Liver (tissue), 9 donors: ENCODE results near the gene RPS14. TPM values are rescaled to one million over a fixed set of nuclear protein-coding genes. Genes with fewer than 3 reads are reported as not detected.

Experiments used
- DNase-seq: peaks from one replicate; pipeline ENCODE4 v3.0.0-alpha.2; 2017; ENCODE audit warnings: low spot score
- H3K27ac ChIP-seq, 2 donors: one replicate each; pipeline ENCODE4 v1.7.0; 2013; ENCODE audit warnings: inconsistent platforms in 2 of 2, low read length in 2 of 2, control low read depth in 1 of 2, low read depth in 1 of 2, mild to moderate bottlenecking in 1 of 2
- H3K27me3 ChIP-seq, 4 donors: one replicate each; pipeline versions ENCODE4 v1.6.1 to v1.7.0; 2013; ENCODE audit warnings: low read length in 3 of 4, inconsistent platforms in 1 of 4, mild to moderate bottlenecking in 1 of 4, moderate library complexity in 1 of 4; ENCODE audit not compliant: control insufficient read depth in 4 of 4, insufficient read depth in 4 of 4
- H3K36me3 ChIP-seq, 4 donors: one replicate each; pipeline versions ENCODE4 v1.6.1 to v1.7.0; 2013; ENCODE audit warnings: low read length in 3 of 4, mild to moderate bottlenecking in 3 of 4, low read depth in 1 of 4, moderate library complexity in 1 of 4; ENCODE audit not compliant: control insufficient read depth in 4 of 4, insufficient read depth in 3 of 4
- H3K4me1 ChIP-seq, 4 donors: one replicate each; pipeline versions ENCODE4 v1.6.1 to v1.7.0; 2013; ENCODE audit warnings: low read length in 3 of 4, mild to moderate bottlenecking in 3 of 4, moderate library complexity in 1 of 4; ENCODE audit not compliant: control insufficient read depth in 4 of 4, insufficient read depth in 4 of 4
- H3K4me3 ChIP-seq, 3 donors: one replicate each; pipeline versions ENCODE4 v1.6.1 to v1.7.0; 2013; ENCODE audit warnings: low read length in 3 of 3, control low read depth in 1 of 3, low read depth in 1 of 3, mild to moderate bottlenecking in 1 of 3
- H3K9ac ChIP-seq, 2 donors: one replicate each; pipeline ENCODE4 v1.7.0; 2013; ENCODE audit warnings: low read length in 2 of 2, mild to moderate bottlenecking in 2 of 2, moderate library complexity in 2 of 2, control low read depth in 1 of 2, low read depth in 1 of 2
- H3K9me3 ChIP-seq, 4 donors: one replicate each; pipeline versions ENCODE4 v1.6.1 to v1.7.0; 2013; ENCODE audit warnings: low read length in 3 of 4; ENCODE audit not compliant: control insufficient read depth in 4 of 4
- ATF3 ChIP-seq: IDR thresholded peaks from 2 replicates; pipeline ENCODE4 v1.6.1; 2016; ENCODE audit warnings: antibody characterized with exemption
- CTCF ChIP-seq: fragments of 150-350 bp; IDR thresholded peaks from 2 replicates; pipeline ENCODE4 v1.5.1; 2017; ENCODE audit warnings: improper control_type of control experiment, low read depth, low read length; ENCODE audit not compliant: missing input control
- EGR1 ChIP-seq, 2 donors: IDR thresholded peaks; 2 replicates each; pipeline ENCODE4 v1.6.1; 2016 to 2018; ENCODE audit warnings: antibody characterized with exemption in 2 of 2, low read depth in 2 of 2
- FOXA1 ChIP-seq: IDR thresholded peaks from 2 replicates; pipeline ENCODE4 v1.6.1; 2016; ENCODE audit warnings: antibody characterized with exemption
- FOXA2 ChIP-seq: IDR thresholded peaks from 2 replicates; pipeline ENCODE4 v1.6.1; 2016; ENCODE audit warnings: antibody characterized with exemption
- HNF4A ChIP-seq, 2 donors: conservative IDR thresholded peaks; 2 replicates each; pipeline ENCODE4 v1.6.1; 2016; ENCODE audit warnings: antibody characterized with exemption in 2 of 2, mild to moderate bottlenecking in 2 of 2
- HNF4G ChIP-seq: IDR thresholded peaks from 2 replicates; pipeline ENCODE4 v1.6.1; 2016; ENCODE audit warnings: antibody characterized with exemption
- JUND ChIP-seq, 2 donors: IDR thresholded peaks; 2 replicates each; pipeline ENCODE4 v1.6.1; 2016; ENCODE audit warnings: antibody characterized with exemption in 2 of 2
- MAX ChIP-seq: IDR thresholded peaks from 2 replicates; pipeline ENCODE4 v1.6.1; 2016; ENCODE audit warnings: antibody characterized with exemption
- NR2F2 ChIP-seq: IDR thresholded peaks from 2 replicates; pipeline ENCODE4 v1.6.1; 2016; ENCODE audit warnings: antibody characterized with exemption
- RXRA ChIP-seq, 2 donors: IDR thresholded peaks; 2 replicates each; pipeline ENCODE4 v1.6.1; 2017 to 2018; ENCODE audit warnings: antibody characterized with exemption in 2 of 2, mild to moderate bottlenecking in 1 of 2
- SP1 ChIP-seq: IDR thresholded peaks from 2 replicates; pipeline ENCODE4 v1.6.1; 2018; ENCODE audit warnings: antibody characterized with exemption, mild to moderate bottlenecking
- YY1 ChIP-seq: IDR thresholded peaks from 2 replicates; pipeline ENCODE4 v1.6.1; 2016; ENCODE audit warnings: antibody characterized with exemption, mild to moderate bottlenecking
- ZBTB33 ChIP-seq: IDR thresholded peaks from 2 replicates; pipeline ENCODE4 v1.6.1; 2016; ENCODE audit warnings: antibody characterized with exemption
- WGBS: extraction: QIAGEN DNeasy Blood & Tissue Kit; methylation state at CpG from one replicate; pipeline ENCODE4 v1.1.7; 2013; 5-methylcytosine and 5-hydroxymethylcytosine counted together
- polyA plus RNA-seq, 2 donors: library from polyadenylated mRNA; stranded (reverse) in 1 of 2; unstranded in 1 of 2; fragments of 200-250 nt in 1 of 2; fragments of >200 nt in 1 of 2; fragmentation: Nextera tagmentation in 1 of 2; extraction: Ambion mirVana in 1 of 2; gene quantifications; one replicate each; pipeline versions ENCODE4 v1.2.1 to v1.2.3, GENCODE V29; 2013 to 2015
- total RNA-seq, 2 donors: library from RNA; depleted of rRNA; stranded (reverse); fragments of >200 nt; gene quantifications; one replicate each; pipeline ENCODE4 v1.2.3, GENCODE V29; 2014
- TF ChIP-seq, protein P1 (sequence below): IDR thresholded peaks from 2 replicates; pipeline ENCODE4 v1.6.1; 2016; ENCODE audit warnings: antibody characterized with exemption, mild to moderate bottlenecking
- donor health status: healthy.
- donor health status: healthy.
- donor health status: healthy.
- donor health status: healthy.
- donor health status: healthy.

Gene RPS14
- total and polyA plus RNA-seq, 4 donors = 609 to 956 (median 885) TPM

- Histone ChIP-seq H3K9me3 (no peaks in the 10 kb centered on the region), H3K4me1 (peaks cover 0 to 18% (median 11%) of the 10 kb centered on the region in 4 donors), H3K27me3 (no peaks in the 10 kb centered on the region), H3K36me3 (peaks cover 17 to 40% (median 38%) of the 10 kb centered on the region in 4 donors), H3K27ac (peak overlapping the region; percentile 95 to 99), H3K9ac (peak overlapping the region; percentile 91 to 95), H3K4me3 (peak overlapping the region; percentile 66 to 83 (median 68))
- WGBS = under 1% methylated on average over 31 of the region's 31 CpGs
- no peak for DNase-seq
- TF ChIP-seq YY1 (no peak), FOXA2 (no peak), ZBTB33 (no peak), MAX (no peak), NR2F2 (no peak), HNF4A (conservative IDR thresholded peaks at IDR 0.05) (no peak), ATF3 (no peak), CTCF (no peak), JUND (IDR thresholded peaks at IDR 0.05) (no peak), RXRA (IDR thresholded peaks at IDR 0.05) (no peak), FOXA1 (no peak), EGR1 (IDR thresholded peaks at IDR 0.05; ENCODE audit: low read depth in 2 of 2) (no peak), HNF4G (no peak)
- TF ChIP-seq, protein P1, sequence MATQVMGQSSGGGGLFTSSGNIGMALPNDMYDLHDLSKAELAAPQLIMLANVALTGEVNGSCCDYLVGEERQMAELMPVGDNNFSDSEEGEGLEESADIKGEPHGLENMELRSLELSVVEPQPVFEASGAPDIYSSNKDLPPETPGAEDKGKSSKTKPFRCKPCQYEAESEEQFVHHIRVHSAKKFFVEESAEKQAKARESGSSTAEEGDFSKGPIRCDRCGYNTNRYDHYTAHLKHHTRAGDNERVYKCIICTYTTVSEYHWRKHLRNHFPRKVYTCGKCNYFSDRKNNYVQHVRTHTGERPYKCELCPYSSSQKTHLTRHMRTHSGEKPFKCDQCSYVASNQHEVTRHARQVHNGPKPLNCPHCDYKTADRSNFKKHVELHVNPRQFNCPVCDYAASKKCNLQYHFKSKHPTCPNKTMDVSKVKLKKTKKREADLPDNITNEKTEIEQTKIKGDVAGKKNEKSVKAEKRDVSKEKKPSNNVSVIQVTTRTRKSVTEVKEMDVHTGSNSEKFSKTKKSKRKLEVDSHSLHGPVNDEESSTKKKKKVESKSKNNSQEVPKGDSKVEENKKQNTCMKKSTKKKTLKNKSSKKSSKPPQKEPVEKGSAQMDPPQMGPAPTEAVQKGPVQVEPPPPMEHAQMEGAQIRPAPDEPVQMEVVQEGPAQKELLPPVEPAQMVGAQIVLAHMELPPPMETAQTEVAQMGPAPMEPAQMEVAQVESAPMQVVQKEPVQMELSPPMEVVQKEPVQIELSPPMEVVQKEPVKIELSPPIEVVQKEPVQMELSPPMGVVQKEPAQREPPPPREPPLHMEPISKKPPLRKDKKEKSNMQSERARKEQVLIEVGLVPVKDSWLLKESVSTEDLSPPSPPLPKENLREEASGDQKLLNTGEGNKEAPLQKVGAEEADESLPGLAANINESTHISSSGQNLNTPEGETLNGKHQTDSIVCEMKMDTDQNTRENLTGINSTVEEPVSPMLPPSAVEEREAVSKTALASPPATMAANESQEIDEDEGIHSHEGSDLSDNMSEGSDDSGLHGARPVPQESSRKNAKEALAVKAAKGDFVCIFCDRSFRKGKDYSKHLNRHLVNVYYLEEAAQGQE = no peak
Observed at GRCh38 chr5:150448952-150449516, 505 bp downstream of the RPS14 start.

GRCh38 chr5:150448334-150448733, 1.2 kb downstream of the RPS14 start:
- Histone ChIP-seq H3K9ac (peak overlapping the region; percentile 91 to 95), H3K36me3 (peaks cover 17 to 47% (median 45%) of the 10 kb centered on the region in 4 donors), H3K4me3 (peak overlapping the region; percentile 66 to 83 (median 68)), H3K4me1 (peaks cover 0 to 18% (median 11%) of the 10 kb centered on the region in 4 donors), H3K9me3 (no peaks in the 10 kb centered on the region), H3K27me3 (no peaks in the 10 kb centered on the region), H3K27ac (peak overlapping the region in 1 of 2 donors; percentile 95)
- no peak for DNase-seq
- 29% methylated on average over 4 of the region's 4 CpGs for WGBS
- TF ChIP-seq EGR1 (IDR thresholded peaks at IDR 0.05; ENCODE audit: low read depth in 2 of 2) (no peak), HNF4A (conservative IDR thresholded peaks at IDR 0.05) (no peak), RXRA (IDR thresholded peaks at IDR 0.05) (no peak), SP1 (no peak), YY1 (no peak), JUND (IDR thresholded peaks at IDR 0.05) (no peak), MAX (no peak), FOXA2 (no peak), ATF3 (no peak)
